ENCODE measurements around the gene TRIM77. TPM values are rescaled to one million over a fixed set of nuclear protein-coding genes. Genes with fewer than 3 reads are reported as not detected.
"Not testable (repeated sequence)": the region's sequence is repeated elsewhere in the genome, so short reads cannot be mapped to it uniquely, and the experiment has no call there.

TRIM77 gene
- not detected in 2 replicates for total RNA-seq

GRCh38 chr11:89709999-89710398, at the start of gene TRIM77:
TSS of gene TRIM77 (plus strand) at chr11:89710299. CDS start at chr11:89710299, 0 bp downstream.
- not testable (repeated sequence) for DNase-seq (ENCODE audit: extremely low read depth, low read depth, low spot score)

GRCh38 chr11:89667001-89667400, 43.1 kb upstream of the TRIM77 start:
- no peak for DNase-seq (ENCODE audit: extremely low read depth, low read depth, low spot score)

GRCh38 chr11:89668158-89668557, 41.9 kb upstream of the TRIM77 start:
- DNase-seq (ENCODE audit: extremely low read depth, low read depth, low spot score), result not testable (repeated sequence)

- not testable (repeated sequence) for DNase-seq (ENCODE audit: extremely low read depth, low read depth, low spot score)
These were observed 40.5 kb upstream of the TRIM77 start for GRCh38 chr11:89669586-89669985.

- DNase-seq (ENCODE audit: extremely low read depth, low read depth, low spot score), result not testable (repeated sequence)
These were observed 40.0 kb upstream of the TRIM77 start for GRCh38 chr11:89669993-89670669.

GRCh38 chr11:89672547-89672946, 37.6 kb upstream of the TRIM77 start:
- DNase-seq (ENCODE audit: extremely low read depth, low read depth, low spot score), result not testable (repeated sequence)

- DNase-seq (ENCODE audit: extremely low read depth, low read depth, low spot score), result not testable (repeated sequence)
These were observed 36.7 kb upstream of the TRIM77 start for GRCh38 chr11:89673380-89673779.

GRCh38 chr11:89675383-89675782, 34.7 kb upstream of the TRIM77 start:
- not testable (repeated sequence) for DNase-seq (ENCODE audit: extremely low read depth, low read depth, low spot score)

- DNase-seq (ENCODE audit: extremely low read depth, low read depth, low spot score), result not testable (repeated sequence)
These were observed 34.2 kb upstream of the TRIM77 start for GRCh38 chr11:89675948-89676347.

GRCh38 chr11:89707080-89707479, 3.0 kb upstream of the TRIM77 start:
- DNase-seq (ENCODE audit: extremely low read depth, low read depth, low spot score), result not testable (repeated sequence)

- DNase-seq (ENCODE audit: extremely low read depth, low read depth, low spot score), result not testable (repeated sequence)
These were observed 14.9 kb downstream of the TRIM77 start for GRCh38 chr11:89724866-89725498.

GRCh38 chr11:89730215-89730614, 20.1 kb downstream of the TRIM77 start:
- not testable (repeated sequence) for DNase-seq (ENCODE audit: extremely low read depth, low read depth, low spot score)

GRCh38 chr11:89736566-89736965, 26.5 kb downstream of the TRIM77 start:
- no peak for DNase-seq (ENCODE audit: extremely low read depth, low read depth, low spot score)

GRCh38 chr11:89737116-89737515, 27.0 kb downstream of the TRIM77 start:
- DNase-seq (ENCODE audit: extremely low read depth, low read depth, low spot score), result no peak

GRCh38 chr11:89741406-89741805, 31.3 kb downstream of the TRIM77 start:
- not testable (repeated sequence) for DNase-seq (ENCODE audit: extremely low read depth, low read depth, low spot score)

GRCh38 chr11:89744158-89744557, 34.1 kb downstream of the TRIM77 start:
- not testable (repeated sequence) for DNase-seq (ENCODE audit: extremely low read depth, low read depth, low spot score)

GRCh38 chr11:89750822-89751221, 40.7 kb downstream of the TRIM77 start:
- not testable (repeated sequence) for DNase-seq (ENCODE audit: extremely low read depth, low read depth, low spot score)

Other genes starting within 250 kb of the TRIM77 start
- 37.7 and 65.5 TPM in 2 replicates for gene NOX4, start 218.9 kb upstream of the TRIM77 start, total RNA-seq
- not detected in 2 replicates for gene TRIM49, start 98.3 kb downstream of the TRIM77 start, total RNA-seq
- gene TRIM64B, start 168.2 kb downstream of the TRIM77 start, total RNA-seq, result not detected in 2 replicates
- not detected in 2 replicates for gene TRIM49D1, start 211.9 kb downstream of the TRIM77 start, total RNA-seq
- gene TRIM49D2, start 213.8 kb downstream of the TRIM77 start, total RNA-seq, result not detected in 2 replicates